Measurements from ENCODE around the gene KLHDC1.

DNA sequence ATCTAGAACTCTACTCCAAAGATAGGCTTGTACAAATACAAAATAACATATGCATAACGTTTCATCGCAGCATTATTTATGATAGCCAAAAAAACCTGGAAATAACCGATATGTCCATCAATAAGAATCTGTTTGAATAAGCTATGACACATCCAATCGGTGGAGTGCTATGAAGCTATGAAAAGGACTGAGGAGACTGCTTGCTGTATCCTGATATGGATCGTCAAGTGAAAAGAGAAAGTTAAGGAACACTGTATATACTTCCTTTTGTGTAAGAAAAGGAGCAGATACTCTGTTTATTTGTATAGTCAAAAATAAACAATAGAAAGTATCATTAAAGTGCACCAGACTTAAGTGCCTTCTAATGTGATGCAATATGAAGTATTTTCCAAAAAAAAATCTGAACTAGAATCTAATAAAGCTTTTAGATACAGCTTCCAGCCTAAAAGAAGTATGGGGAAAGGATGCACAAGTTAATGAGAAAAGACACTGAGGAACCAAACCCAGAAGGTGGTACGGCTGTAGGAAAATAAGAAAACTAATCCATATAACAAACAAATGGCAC lies 645 bp upstream of the KLHDC1 start:
- TF ChIP-seq, protein P1, sequence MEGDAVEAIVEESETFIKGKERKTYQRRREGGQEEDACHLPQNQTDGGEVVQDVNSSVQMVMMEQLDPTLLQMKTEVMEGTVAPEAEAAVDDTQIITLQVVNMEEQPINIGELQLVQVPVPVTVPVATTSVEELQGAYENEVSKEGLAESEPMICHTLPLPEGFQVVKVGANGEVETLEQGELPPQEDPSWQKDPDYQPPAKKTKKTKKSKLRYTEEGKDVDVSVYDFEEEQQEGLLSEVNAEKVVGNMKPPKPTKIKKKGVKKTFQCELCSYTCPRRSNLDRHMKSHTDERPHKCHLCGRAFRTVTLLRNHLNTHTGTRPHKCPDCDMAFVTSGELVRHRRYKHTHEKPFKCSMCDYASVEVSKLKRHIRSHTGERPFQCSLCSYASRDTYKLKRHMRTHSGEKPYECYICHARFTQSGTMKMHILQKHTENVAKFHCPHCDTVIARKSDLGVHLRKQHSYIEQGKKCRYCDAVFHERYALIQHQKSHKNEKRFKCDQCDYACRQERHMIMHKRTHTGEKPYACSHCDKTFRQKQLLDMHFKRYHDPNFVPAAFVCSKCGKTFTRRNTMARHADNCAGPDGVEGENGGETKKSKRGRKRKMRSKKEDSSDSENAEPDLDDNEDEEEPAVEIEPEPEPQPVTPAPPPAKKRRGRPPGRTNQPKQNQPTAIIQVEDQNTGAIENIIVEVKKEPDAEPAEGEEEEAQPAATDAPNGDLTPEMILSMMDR (conservative IDR thresholded peaks at IDR 0.05 in 1 of 2, IDR thresholded peaks at IDR 0.05 in 1 of 2; ENCODE audit: low read depth in 1 of 2, low read length in 2 of 2) = no peak
- no peak for TF ChIP-seq EZH2 (IDR thresholded peaks at IDR 0.05; ENCODE audit: low read length, missing control alignments)
